ENCODE measurements around the gene ADAMTS1.

The ADAMTS1 gene

GRCh38 chr21:26845759-26846035 is 488 bp upstream of the ADAMTS1 start:
- TF ChIP-seq CTCF (IDR thresholded peaks at IDR 0.05; ENCODE audit: control insufficient read depth, extremely low read depth, insufficient read depth): no peak
- no peak for DNase-seq (ENCODE audit: low read depth)
- peak overlapping the region; percentile 85; the same call in 1 of the 2 replicates for H3K4me3 ChIP-seq (ENCODE audit: low read depth, low read length)

- TF ChIP-seq CTCF (IDR thresholded peaks at IDR 0.05; ENCODE audit: control insufficient read depth, extremely low read depth, insufficient read depth): peak; percentile 44
- H3K4me3 ChIP-seq (ENCODE audit: low read depth, low read length): peak overlapping the region; percentile 85
- no peak for DNase-seq (ENCODE audit: low read depth)
Measured at GRCh38 chr21:26844258-26845065, 747 bp downstream of the ADAMTS1 start.

- DNase-seq (ENCODE audit: low read depth): no peak
- H3K4me3 ChIP-seq (ENCODE audit: low read depth, low read length): peak overlapping the region; percentile 85
- TF ChIP-seq CTCF (IDR thresholded peaks at IDR 0.05; ENCODE audit: control insufficient read depth, extremely low read depth, insufficient read depth): no peak
Measured at GRCh38 chr21:26843933-26844257, 1.3 kb downstream of the ADAMTS1 start.

GRCh38 chr21:26842974-26843932 is 2.0 kb downstream of the ADAMTS1 start:
- peak; percentile 76 for DNase-seq (ENCODE audit: low read depth)
- peak; percentile 30 for TF ChIP-seq CTCF (IDR thresholded peaks at IDR 0.05; ENCODE audit: control insufficient read depth, extremely low read depth, insufficient read depth)
- H3K4me3 ChIP-seq (ENCODE audit: low read depth, low read length): peak overlapping the region; percentile 85

- no peak for DNase-seq (ENCODE audit: low read depth)
- peak overlapping the region; percentile 85 for H3K4me3 ChIP-seq (ENCODE audit: low read depth, low read length)
- no peak for TF ChIP-seq CTCF (IDR thresholded peaks at IDR 0.05; ENCODE audit: control insufficient read depth, extremely low read depth, insufficient read depth)
Measured at GRCh38 chr21:26842300-26842699, 2.9 kb downstream of the ADAMTS1 start.

GRCh38 chr21:26840912-26841311 is 4.3 kb downstream of the ADAMTS1 start:
- DNase-seq (ENCODE audit: low read depth): no peak
- peak; percentile 14; the same call in 1 of the 2 replicates for TF ChIP-seq CTCF (IDR thresholded peaks at IDR 0.05; ENCODE audit: control insufficient read depth, extremely low read depth, insufficient read depth)
- peak overlapping the region; percentile 85 for H3K4me3 ChIP-seq (ENCODE audit: low read depth, low read length)

Data from LNCaP clone FGC (cell line).